ENCODE results near the gene SMPX.
"Not testable (repeated sequence)": the region's sequence is repeated elsewhere in the genome, so short reads cannot be mapped to it uniquely, and the experiment has no call there.

SMPX gene

DNA sequence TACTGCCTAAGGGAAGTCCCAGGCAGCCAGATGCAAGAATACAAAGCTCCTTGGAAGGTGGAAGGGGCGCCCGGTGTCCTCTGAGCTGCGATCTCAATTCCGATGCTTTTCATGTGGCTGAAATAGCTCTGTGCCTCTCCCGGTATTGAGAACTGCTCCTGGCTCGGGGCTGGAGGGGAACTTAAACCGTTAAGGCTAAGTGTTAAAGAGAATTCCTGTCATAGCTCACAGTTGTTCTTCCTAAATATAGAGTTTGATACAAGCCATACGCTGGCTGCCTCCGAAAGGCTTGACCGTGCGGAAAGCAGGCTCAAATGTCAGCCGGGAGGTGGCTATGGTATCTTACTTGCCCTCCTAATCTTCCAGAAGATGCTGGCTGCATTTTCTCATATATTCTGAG, at the start of gene SMPX:
SMPX (minus strand) TSS at position 157 of the 400 bp plus-strand sequence. CDS start 3,826 bp downstream, outside the sequence.
- DNase-seq = no peak

DNA sequence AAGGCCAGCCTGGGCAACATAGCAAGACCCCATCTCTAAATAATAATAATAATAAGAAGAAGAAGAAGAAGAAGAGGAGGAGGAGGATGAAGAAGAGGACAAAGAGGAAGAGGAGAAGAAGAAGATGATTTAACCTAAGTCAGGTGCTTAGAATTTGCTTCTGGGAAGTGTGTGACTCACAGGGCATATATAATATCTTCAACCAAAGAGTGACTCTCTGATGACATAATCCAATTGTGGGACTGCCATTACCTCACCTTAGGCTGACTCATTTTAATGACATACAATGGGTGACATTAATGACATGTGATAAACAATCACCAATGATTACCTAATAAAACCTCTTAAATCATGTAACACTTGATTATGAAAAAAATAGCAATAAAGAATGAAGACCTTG, 48.8 kb upstream of the SMPX start:
- DNase-seq = no peak

DNA sequence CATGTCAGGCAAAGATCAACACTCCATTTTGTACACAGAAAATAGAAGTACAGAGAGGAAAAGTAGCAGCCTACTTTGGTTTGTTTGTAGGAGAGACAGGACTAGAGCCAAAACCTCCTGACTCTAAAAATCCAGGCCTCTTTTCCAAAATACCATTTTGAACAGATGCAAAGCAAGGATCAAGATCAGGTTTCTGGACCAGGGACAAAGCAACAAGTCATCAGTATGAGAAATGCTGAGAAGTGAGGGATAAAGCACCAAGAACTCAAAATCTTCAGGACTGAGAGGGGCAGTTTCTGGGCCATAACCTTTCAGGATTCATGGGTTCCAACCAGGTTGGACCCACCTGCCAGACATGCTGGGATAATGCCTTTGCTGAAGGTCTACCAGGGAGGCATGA, 44.9 kb upstream of the SMPX start:
- peak in 1 of 2 experiments; percentile 58 for DNase-seq

DNA sequence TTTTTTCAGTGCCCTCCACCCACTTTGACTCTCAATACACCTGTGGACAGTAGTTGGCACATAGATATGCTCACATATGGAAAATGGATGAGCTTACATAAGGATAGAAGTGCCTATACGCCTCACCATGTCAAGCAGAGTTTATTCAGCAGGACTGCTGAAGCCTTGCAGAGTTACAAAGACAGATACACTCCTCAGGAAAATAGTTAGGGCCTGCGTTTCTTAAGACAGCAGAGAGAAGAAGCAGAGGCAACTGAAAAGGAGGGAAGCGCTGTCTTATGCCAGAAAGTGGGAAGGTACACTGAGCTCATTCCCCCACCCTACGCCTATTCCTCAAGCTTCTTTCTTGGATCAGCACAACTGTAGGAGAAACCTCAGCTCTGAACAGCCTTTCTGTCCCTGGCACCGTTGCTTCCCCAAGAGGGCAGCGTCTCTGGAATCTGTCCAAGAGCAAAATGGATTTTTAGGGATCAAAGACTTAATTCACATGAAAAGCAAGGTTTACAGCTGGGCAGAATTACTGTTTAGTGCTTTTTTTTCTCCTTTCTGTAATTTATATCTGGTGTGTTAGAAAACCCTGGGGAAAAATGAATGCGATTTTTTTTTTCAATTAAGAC, 44.2 kb upstream of the SMPX start:
- DNase-seq = peak; percentile 34 to 62

DNA sequence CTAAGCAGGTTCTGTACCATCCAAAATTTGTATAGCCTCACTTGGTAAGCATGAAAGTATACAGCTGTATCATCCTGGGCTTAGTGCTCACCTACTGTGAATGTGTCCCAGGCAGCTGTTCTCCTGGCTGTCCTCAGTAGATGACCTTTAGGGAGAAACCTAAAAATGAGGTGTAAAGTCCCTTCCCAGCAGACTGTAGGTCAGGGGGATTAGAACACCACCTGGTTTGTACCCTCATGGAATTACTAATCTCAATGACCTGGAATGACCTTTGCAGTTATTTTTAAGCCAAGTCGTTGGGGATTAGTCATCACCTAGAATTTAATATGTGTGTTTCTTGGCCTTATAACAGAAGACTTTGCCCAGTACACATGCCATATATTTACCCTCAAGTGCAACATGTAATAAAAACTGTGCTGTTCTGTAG, 42.4 kb upstream of the SMPX start:
- peak in 1 of 2 experiments; percentile 16 for DNase-seq

DNA sequence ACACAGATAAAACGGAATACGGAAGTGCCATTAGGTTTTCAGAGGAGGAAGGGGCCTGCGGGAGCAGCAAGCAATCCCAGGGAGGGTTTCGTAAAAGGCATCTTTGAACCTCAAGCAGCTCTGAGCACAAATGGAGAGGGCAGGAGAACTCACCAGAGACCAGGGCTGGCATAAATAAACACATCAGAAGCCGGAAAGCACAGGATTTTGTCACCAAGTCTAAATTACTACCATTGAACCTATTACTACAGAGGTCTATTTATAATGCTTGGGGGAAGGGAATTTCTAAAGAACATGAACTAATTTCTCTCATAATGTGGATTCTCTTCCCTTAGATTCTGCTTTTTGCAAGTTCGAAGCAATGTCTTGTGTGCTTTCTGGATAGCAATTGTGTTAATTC, 41.9 kb upstream of the SMPX start:
- DNase-seq = no peak

DNA sequence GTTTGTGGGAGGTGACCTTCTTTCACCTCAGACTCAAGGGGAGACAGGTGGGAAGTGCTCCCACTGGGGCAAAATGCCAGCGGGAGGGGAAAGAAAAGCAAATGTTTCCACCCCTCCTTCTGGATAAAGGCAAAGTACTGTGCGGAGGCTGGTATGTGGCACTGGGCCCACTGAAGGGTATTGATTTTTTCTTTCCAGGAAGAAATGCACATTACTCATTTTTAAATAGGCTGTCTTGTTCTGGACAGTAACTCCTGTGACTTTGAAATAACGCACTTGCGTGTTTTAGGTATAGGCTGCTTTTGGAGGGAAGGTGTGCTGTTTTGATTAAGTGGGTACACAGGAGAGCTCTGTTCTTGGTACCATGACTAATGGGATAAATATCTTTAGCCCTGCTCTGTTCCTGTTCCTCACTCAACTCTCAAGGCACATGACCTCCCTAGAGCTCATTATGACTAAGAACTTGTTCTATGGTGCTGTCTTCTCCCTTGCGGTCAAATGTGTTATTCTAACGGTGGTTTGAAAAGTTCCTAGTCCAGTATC, 40.8 kb upstream of the SMPX start:
- peak; percentile 57 to 62 for DNase-seq

DNA sequence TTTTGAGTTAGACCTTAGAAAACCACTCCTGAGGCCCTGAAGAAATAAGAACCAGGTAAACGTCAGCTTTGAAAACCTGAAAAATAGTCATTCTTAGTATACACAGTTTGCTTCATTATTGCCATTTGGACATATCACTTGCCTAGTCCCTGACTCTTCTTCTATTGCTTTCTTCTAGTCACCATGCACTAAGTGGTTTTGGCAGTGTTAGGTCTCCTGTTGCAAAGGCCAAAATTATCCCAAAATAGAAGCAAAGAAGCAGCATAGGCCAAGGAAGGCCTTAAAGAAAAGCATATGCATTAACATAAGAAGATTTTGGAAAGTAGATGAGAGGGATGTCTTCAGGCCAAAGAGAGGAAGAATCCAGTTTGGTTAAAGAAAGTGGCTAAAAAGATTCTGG, 24.1 kb upstream of the SMPX start:
- peak in 1 of 2 experiments; percentile 25 for DNase-seq

DNA sequence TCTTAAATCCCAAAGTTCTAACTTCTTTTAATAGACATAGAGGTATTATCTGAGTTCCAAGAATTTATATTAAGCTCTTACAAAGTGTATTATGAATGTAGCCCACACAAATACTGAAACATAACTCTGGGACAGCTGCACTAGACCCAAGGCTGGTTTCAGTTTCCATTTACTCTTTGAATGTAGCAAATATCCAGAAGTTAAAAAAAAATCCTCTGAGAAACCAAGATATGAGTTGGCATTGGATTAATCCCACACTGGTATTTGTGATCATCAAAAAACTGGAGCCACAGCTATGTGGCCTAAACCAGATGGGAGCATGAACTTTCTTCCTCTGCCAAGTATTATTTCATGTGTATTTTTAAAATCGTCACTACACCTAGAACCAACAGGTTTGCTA, 23.6 kb upstream of the SMPX start:
- DNase-seq = peak in 1 of 2 experiments; percentile 4

DNA sequence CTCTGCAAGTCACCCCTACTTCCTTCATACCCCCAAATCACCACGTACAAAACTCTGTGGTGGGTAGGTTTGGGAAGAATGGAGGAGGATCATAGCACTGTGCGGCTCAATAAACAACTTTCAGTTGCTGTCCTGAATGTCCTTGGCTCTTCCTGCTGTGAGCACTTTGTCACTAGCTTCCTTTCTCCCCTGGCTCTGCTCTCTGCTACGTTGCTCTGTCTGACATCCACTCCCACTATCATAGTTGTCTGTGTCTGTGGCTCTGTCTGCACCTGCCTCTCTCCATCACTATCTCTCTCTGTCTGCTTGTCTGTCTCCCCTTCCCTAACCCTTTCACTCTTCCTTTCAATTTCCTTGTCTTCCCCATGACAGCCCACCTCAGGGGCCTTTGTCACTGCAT, 21.2 kb upstream of the SMPX start:
- DNase-seq = no peak

DNA sequence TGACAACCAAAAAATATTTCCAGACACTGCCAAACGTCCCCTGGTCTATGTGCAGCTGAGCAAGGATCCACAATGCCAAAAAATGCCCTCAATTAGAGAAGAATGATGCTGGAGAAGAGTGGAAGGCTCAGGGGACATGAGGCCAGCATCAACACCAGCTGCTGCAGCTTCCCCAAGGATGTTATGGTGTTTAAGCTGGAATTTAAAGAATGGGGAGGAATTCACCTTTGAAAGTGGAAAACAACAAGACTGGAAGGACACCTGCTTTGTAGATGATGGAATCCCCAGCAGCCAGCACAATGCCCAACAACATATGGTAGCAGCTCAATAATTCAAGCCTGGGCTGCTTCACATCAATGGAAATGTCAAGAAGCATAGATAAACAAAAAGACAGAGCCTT, 20.3 kb upstream of the SMPX start:
- DNase-seq = peak in 1 of 2 experiments; percentile 24

DNA sequence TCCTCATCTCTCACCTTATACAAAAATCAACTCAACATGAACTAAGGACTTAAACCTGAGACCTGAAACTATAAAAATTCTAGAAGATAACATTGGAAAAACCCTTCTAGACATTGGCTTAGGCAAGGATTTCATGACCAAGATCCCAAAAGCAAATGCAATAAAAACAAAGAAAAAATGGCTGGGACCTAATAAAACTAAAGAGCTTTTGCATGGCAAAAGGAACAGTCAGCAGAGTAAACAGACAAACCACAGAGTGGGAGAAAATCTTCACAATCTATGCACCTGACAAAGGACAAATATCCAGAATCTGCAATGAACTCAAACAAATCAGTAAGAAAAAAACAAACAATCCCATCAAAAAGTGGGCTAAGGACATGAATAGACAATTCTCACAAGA, 17.2 kb upstream of the SMPX start:
- DNase-seq = not testable (repeated sequence)

DNA sequence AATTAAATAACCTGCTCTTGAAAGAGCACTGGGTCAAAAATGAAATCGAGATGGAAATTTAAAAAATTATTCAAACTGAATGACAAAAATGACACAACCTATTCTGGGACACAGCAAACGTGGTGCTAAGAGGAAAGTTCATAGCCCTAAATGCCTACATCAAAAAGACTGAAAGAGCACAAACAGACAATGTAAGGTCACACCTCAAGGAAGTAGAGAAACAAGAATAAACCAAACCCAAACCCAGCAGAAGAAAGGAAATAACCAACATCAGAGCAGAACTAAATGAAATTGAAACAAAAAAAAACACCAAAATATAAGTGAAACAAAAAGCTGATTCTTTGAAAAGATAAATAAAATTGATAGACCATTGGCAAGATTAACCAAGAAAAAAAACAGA, 15.1 kb upstream of the SMPX start:
- DNase-seq = not testable (repeated sequence)

DNA sequence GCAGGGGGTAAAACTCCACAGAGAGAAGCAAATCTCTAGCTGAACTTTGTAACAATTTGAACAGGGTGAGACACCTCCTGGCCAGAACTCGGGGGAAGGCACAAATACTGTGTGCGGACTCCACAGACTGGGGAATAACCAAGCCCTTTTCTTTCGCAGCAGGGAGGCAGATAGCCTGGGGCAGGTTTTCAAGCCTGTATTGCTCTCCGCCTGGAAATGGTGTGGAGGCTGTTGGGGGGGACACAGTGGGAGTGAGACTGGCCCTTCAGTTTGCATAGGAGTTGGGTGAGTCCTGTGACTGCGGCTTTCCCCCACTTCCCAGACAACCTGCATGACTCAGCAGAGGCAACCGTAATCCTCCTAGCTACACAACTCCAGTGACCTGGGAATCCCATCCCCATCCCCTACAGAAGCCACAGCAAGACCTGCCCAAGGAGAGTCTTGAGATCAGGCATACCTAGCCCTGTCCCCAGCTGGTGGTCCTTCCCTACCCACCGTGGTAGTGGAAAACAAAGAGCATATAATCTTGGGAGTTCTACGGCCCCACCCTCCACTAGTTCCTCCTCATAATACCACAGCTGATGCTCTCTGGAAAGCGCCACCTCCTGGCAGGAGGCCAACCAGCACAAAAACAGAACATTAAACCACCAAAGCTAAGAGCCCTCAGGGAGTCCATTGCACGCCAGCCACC, 12.9 kb upstream of the SMPX start:
- DNase-seq = no peak

DNA sequence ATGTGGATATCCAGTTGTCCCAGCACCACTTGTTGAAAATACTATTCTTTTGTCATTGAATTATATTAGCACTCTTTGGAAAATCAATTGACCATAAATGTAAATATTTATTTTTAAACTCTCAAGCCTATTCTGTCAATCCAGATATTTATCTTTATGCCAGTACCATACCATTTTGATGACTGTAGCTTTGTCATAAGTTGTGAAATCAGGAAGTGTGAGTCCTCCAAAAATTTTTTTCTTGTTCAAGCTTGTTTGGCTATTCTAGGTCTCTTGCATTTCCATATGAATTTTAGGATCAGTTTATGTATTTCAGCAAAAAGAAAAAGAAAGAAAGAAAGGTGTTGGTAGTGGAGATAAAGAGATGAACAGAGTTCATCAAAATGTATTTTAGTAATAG, 8.2 kb upstream of the SMPX start:
- no peak for DNase-seq

DNA sequence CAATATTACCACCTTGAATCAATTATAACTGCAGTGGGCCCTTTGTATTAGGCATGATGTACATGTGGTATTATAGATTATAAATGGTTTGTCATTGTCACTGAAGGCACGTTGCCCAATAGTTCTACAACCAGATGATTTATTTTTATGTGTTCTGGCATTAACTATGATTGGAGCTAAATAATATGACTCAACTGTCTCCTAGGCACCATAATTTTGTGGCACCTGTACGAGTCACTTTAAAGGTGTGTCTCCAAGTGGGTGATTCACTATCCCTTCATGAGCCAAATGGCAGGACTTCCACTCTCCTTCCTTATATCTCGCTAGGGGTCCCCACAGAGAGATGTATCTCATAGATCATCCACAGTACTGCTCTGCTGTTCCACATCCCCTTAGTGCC, 6.1 kb upstream of the SMPX start:
- DNase-seq = no peak

DNA sequence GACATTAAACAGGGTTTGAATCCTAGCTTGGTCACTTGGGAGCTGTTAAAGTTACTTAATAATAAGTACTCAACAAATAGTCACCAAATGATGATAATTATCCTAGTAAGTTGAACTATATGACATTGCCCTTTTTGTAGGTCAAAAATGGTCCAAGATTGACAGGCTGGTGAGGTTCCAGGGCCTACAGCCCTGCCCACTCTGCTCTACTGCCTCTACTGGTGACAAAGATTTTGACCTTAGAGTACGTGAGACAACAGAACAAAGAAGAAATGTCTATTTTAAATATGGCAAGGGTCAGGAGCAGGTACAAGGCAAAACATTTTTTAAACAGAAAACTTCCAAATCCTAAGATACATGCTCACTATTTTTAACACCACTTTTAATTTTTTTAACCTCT, 572 bp upstream of the SMPX start:
- DNase-seq = no peak

DNA sequence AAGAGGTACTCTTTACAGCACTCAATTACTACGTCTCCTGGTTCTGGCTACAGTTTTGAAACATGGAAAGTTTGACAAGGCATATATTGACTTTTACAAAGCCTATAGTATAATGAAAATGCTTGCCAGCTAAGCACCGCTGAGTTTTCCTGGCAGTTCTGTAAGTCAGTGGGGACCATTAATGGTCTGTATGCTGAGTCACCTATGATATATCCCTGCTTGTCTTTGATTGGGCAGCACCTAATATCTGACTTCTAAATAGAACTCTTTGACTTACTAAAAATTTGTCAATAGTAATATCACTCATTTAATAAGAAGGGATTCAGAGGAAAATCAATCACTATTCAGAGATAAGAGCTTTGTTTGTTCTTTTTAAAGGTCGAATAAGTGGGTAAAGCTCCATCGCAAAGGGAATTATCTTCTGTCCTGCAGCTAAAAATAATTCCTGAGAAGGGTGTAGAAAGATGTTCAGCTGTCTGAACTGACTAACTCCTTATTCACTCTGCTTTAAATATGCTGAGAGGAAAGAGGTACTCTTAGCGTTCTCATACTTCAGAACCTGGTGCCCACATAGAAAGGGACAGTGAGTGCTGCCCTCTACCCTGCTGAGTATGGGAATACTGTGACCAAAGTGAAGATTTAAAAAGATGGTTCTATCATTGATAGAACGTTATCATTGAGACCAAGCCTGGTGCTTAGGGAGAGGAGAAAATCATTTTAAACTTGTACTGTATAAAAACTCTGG, 959 bp downstream of the SMPX start:
- DNase-seq = no peak

DNA sequence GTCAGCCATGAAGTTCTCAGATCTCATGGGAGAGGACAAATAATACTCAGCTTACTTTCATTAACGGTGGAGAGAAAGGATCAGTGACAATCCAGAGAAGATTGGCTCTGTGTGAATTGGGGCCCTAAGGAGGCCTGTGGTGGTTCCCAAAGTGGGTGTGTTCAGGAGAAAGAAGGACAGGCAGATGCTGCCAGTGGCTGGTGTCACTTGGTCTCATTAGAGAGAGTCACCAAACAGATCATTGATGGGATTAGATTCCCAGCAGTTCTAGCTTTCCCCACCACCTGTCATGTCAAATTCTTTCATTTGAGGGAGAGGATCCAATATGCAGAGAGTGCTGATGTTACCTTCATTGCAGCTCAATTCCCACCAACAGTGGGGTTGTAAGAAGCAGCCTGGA, 8.0 kb downstream of the SMPX start:
- DNase-seq = no peak

DNA sequence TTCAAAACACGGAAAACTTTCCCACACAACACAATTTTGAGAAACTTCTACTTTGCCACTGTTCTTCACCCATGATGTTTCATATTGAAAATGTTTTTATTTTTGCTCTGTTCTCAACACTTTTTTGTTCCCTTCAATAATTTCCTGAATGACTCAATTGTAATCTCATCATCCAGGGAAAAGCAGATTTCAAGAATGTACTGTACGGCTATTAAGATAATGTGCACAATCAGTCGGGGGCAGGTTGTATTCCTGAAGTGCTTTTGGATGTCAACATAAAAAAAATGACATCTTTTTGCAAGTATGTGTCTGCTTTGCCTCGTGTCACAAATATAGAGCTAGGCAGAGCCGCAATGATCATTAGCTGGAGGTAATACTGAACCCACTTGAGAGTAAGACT, 9.7 kb downstream of the SMPX start:
- DNase-seq = no peak

DNA sequence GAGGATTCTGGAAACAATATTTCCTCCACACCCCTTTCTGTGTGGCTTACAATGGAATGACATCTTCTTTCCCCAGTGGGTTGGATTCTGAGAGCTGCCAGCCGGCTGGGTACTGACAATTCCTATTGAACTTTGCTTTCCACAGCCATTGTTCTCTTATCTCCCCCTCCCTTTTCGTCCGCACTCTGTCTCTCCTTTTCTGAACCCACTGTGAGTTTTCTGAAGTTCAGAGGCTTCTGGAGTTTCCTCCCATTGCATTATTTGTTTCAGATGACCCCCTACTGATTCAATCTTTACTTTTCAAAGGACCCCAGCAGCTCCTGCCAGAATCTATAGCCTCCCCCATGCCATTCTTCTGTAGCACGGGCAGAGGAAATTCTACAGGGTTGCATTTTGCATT, 10.4 kb downstream of the SMPX start:
- no peak for DNase-seq

DNA sequence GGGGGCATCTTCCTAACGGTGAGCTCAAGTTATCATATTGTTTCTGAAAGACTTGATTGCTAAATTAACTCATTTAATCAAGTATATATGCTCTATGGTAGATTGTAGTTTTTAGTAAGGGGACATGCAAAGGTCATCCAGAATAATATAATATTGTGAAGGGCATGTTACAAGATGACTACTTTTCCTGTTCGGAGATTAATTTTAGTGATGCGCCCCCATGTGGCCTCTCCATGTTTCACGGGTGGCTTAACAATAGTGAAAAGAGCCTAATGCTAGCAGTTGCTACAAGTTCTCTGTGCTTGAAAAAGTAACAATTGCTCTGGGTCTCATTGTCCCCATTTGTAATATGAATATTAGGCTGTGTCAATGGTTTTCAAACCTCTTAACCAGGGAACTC, 12.2 kb downstream of the SMPX start:
- DNase-seq = peak; percentile 17 to 34

DNA sequence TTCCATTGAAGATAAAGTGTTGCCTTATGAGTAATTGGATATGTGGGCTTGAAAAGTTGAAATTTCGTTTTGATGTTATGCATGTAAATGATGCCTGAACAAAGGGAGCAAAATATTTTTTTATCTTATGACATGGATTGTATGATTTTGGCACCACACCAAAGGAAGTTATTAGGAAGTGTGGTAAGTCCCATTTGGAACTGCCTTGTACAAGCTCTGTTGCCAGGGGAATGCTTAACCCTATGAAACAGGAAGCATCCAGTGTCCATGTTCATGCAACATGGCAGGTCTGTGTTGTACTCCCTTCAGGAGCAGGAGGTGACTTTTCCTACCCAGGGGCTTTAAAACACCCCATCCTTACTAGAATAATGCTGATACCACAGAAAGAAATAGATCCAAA, 13.2 kb downstream of the SMPX start:
- no peak for DNase-seq

DNA sequence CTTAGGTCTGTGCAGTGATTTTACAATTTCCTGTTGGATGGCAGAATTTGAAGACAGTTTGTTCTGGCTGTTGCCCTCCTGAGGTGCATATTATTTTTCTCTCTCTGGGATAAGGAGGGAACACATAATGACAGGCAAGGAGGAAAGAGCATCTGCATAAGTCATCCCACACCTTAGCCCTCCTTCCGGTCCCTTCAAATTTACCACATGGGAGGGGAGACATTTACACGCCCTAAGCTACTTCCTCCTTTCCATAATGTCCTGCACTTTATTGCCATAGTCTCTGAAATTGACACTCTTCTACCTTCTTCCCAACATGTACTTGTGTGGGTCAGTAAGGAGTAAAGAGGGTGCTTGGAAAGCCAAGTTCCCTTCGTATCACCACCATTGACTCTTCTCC, 13.9 kb downstream of the SMPX start:
- DNase-seq = no peak
